ENCODE data around the gene MACROD2.

The MACROD2 gene

DNA sequence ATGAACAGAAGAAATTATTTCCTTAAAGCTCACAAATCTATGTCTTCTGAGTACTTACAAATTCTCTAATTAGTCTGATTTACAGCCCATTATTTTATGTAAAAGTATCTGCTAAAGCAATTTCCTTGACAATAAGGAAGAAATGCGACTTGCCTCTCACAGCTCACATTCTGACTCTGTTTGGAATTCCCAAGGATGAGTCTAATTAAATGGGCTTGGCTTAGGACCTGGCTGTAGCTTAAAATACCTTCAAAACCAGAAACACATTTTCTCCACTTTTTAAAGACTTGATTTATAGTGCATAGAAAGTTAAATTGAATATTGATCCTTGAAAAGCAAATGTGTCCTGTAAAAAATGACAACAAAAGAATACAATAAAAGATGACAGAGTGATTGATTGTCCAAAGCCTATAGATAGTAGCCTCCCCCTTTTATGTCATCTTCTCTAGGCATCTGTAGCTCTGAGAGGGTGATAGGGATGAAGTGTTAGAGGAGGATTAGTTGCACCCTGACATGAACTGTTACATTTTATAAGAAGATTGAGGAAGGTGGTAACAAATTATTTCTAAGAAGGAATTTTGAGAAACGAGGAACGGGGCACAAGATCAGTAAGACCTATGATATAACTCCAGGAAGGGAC lies 118.9 kb downstream of the MACROD2 start:
- no peaks in the 10 kb centered on the region for H3K36me3 ChIP-seq
- no peaks in the 10 kb centered on the region for H4K20me1 ChIP-seq
- no peaks in the 10 kb centered on the region for H3K27me3 ChIP-seq
- H3K4me1 ChIP-seq = no peaks in the 10 kb centered on the region
- H3K4me3 ChIP-seq = no peak overlapping the region
- H3K4me2 ChIP-seq = no peak overlapping the region
- no peak overlapping the region for H3K9ac ChIP-seq
- no peak overlapping the region for H3K27ac ChIP-seq
- TF ChIP-seq Cebpa-rat (IDR thresholded peaks at IDR 0.05) = no peak
- H3K9me3 ChIP-seq = 0 out of 2 replicates have a peak, but pooled peaks cover 5% of the 10 kb centered on the region

DNA sequence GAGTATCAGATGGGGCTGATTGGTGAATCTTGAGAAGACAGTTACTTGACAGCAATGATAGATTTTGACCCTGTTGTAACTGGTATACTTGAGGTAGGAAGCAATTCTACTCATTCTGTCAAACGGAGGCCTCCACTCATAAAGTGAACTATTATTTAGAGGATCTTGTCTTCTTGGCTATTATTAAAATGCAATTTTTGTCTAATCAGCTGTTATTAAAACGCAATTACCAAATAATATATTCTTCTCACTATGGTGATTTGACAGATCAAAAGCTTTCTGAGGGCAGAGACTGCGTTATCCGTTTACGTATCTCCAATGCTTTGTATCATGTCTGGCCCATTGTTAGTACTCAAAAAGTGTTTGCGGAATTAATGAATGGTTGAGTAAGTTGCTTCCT lies 120.7 kb downstream of the MACROD2 start:
- Histone ChIP-seq H3K4me1 (no peaks in the 10 kb centered on the region), H3K9ac (no peak overlapping the region), H3K4me2 (no peak overlapping the region), H3K27me3 (no peaks in the 10 kb centered on the region), H3K27ac (no peak overlapping the region), H3K9me3 (no peaks in the 10 kb centered on the region), H3K36me3 (no peaks in the 10 kb centered on the region), H4K20me1 (no peaks in the 10 kb centered on the region), H3K4me3 (no peak overlapping the region)
- TF ChIP-seq Cebpa-rat (IDR thresholded peaks at IDR 0.05) = no peak

DNA sequence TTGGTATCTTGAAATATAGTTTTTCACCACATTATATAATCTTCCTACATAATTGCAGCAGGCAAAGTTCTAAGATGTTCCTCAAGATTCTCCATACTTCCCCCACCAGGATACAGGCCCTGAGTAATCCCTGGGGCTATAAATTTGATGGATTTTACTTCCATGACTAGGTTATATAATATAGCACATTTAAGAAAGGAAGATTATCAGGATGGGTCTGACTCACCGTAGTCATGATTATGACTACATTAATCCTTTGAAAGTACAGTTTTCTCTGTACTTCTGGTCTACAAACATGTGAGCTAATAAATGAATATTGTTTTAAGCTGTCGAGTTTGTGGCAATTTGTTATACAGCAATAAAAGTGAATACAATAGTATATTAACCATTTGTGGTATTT lies 122.5 kb downstream of the MACROD2 start:
- H3K36me3 ChIP-seq = no peaks in the 10 kb centered on the region
- no peak overlapping the region for H3K4me3 ChIP-seq
- H3K9ac ChIP-seq = no peak overlapping the region
- H3K9me3 ChIP-seq = no peaks in the 10 kb centered on the region
- H3K27me3 ChIP-seq = no peaks in the 10 kb centered on the region
- no peak overlapping the region for H3K4me2 ChIP-seq
- no peaks in the 10 kb centered on the region for H3K4me1 ChIP-seq
- H3K27ac ChIP-seq = no peak overlapping the region
- H4K20me1 ChIP-seq = no peaks in the 10 kb centered on the region
- no peak for TF ChIP-seq Cebpa-rat (IDR thresholded peaks at IDR 0.05)

DNA sequence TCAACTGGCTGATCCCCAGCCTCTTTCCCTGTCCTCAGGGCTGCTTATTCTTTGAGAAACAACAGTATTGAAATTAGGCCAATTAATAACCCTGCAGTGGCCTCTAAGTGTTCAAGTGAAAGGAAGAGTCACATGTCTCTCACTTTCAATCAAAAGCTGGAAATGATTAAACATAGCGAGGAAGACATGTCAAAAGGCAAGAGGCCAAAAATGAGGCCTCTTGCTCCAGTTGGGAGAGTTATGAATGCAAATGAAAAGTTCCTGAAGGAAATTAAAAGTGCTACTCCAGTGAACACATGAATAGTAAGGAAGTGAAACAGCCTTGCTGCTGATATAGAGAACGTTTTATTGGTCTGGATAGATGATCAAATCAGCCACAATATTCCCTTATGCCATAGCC lies 131.5 kb downstream of the MACROD2 start:
- no peak for TF ChIP-seq Cebpa-rat (IDR thresholded peaks at IDR 0.05)
- Histone ChIP-seq H3K4me1 (no peaks in the 10 kb centered on the region), H3K4me2 (no peak overlapping the region), H4K20me1 (no peaks in the 10 kb centered on the region), H3K9ac (no peak overlapping the region), H3K9me3 (no peaks in the 10 kb centered on the region), H3K36me3 (no peaks in the 10 kb centered on the region), H3K4me3 (no peak overlapping the region), H3K27ac (no peak overlapping the region), H3K27me3 (no peaks in the 10 kb centered on the region)

DNA sequence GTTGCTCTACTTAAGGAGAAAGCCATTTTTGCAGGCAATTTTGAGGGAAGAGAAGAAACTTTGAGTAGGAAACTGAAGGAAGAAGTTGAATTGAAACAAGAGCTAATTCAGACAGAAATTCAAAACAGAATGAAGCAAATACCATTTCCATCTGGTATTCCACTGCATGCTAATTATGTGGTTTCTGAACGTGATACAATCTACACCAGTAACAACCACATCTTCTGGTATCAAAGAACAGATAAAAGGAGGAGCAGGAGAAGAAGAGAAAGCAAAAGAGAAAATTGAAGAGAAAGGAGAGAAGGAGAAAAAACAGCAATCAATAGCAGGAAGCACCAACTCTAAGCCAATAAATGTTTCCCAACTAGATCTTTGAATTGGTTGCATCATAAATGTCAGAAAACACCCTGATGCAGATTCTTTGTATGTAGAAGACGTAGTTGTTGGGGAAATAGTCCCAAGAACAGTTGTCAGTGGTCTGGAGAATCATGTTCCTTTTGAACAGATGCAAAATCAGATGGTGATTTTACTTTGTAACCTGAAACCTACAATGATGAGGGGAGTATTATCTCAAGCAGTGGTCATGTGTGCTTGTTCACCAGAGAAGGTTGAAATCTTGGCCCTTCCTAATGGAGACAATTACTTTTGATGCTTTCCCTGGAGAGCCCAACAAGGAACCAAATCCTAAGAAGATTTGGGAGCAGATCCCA lies 132.4 kb downstream of the MACROD2 start:
- Histone ChIP-seq H3K36me3 (no peaks in the 10 kb centered on the region), H4K20me1 (no peaks in the 10 kb centered on the region), H3K4me1 (no peaks in the 10 kb centered on the region), H3K4me2 (no peak overlapping the region), H3K27ac (no peak overlapping the region), H3K4me3 (no peak overlapping the region), H3K27me3 (no peaks in the 10 kb centered on the region), H3K9me3 (no peaks in the 10 kb centered on the region), H3K9ac (no peak overlapping the region)
- TF ChIP-seq Cebpa-rat (IDR thresholded peaks at IDR 0.05) = no peak

DNA sequence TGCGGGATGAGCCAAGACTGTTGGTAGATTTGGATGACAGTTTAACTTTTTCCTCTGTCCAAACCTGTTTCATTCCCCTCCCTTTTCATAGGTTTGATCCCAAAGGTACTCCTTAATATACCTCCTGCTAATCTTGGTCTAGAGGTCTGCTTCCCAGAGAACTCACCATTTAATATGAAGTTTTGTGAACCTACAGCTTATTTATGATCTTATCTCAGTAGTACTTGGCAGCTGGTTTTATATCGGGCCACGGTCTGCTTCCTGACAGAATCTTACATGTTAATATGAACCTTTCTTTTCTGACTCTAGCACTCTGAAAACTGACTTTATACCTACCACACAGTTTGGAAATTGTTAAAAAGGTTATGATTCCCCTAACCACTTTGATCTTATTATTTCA lies 138.7 kb downstream of the MACROD2 start:
- Histone ChIP-seq H3K9ac (no peak overlapping the region), H3K4me3 (no peak overlapping the region), H3K27me3 (no peaks in the 10 kb centered on the region), H3K36me3 (no peaks in the 10 kb centered on the region), H3K27ac (no peak overlapping the region), H4K20me1 (no peaks in the 10 kb centered on the region), H3K9me3 (no peaks in the 10 kb centered on the region), H3K4me2 (no peak overlapping the region), H3K4me1 (no peaks in the 10 kb centered on the region)
- TF ChIP-seq Cebpa-rat (IDR thresholded peaks at IDR 0.05) = no peak

DNA sequence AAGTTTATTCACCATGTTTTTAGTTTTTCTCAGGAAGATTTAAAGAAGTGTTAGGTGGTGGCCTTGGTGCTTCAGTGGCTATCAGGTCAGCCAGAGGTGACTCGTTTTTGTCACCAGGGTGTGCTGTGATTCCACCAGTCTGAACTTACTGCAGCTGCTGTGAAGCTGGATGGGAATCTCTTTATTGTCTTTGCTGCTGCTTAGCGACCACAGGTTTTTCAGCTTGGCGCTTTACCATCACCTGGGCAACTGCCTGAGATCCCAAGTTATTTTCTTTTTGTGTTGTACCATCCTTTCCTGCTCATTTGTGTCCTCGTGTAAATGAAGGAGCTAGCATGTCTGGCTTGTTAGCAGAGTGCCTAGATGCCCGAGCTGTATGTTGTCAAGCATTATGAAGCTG lies 146.9 kb downstream of the MACROD2 start:
- H4K20me1 ChIP-seq = no peaks in the 10 kb centered on the region
- H3K27me3 ChIP-seq = no peaks in the 10 kb centered on the region
- H3K36me3 ChIP-seq = no peaks in the 10 kb centered on the region
- H3K4me3 ChIP-seq = no peak overlapping the region
- no peak for TF ChIP-seq Cebpa-rat (IDR thresholded peaks at IDR 0.05)
- no peak overlapping the region for H3K27ac ChIP-seq
- H3K4me1 ChIP-seq = no peaks in the 10 kb centered on the region
- H3K9me3 ChIP-seq = no peaks in the 10 kb centered on the region; the same call in 1 of the 2 replicates
- no peak overlapping the region for H3K4me2 ChIP-seq
- no peak overlapping the region for H3K9ac ChIP-seq

DNA sequence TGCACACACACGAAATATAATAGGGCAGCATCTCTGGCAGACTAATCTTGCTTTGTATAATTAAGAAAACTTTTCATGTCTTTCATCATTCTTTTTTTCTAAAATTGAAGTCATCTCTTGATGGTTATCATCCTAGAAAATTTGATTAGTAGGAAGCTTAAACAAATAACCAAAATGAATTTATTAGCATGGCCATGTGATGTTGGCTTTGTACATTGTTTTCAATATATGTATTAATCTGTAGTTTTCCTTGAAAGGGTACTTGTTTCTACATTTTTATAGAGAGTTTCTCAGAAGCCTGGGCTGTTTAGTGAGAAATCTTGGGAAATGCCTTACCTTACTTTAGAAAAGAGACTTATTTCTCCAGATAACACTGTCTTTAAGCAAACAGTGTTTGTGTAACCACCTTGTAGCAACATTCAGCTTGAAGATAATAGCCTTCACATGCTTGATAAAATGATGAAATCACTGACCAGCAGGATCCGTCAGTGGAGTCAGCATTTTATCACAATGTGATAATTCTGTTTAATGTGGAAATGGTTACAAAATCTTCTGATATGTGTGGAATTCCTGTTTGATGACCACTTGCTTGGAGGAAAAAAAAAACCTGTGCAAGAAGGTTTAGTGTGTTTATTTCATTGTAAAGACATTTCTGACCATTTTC lies 147.8 kb downstream of the MACROD2 start:
- TF ChIP-seq Cebpa-rat (IDR thresholded peaks at IDR 0.05) = no peak
- no peak overlapping the region for H3K9ac ChIP-seq

DNA sequence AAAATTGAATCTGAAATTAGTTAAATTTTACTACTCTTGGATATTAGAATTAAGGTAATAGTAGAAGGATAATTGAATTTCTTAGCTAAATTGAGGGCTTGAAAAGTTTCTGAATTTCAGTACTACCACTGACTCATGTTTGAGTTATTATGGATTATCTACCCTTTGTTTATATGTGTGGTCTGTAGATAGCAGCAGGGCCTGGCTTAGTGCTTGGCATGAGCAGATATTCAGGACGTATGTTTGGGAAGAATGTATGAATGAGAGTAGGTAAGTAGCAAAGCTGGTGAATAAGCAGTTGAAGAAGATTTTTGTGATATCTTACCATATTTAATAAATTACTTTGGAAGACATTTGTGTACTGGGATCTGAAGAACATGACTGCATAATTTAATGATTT lies 152.7 kb downstream of the MACROD2 start:
- H3K9ac ChIP-seq = no peak overlapping the region
- H4K20me1 ChIP-seq = no peaks in the 10 kb centered on the region
- TF ChIP-seq Cebpa-rat (IDR thresholded peaks at IDR 0.05) = no peak
- H3K27ac ChIP-seq = no peak overlapping the region
- H3K27me3 ChIP-seq = no peaks in the 10 kb centered on the region
- no peak overlapping the region for H3K4me3 ChIP-seq
- no peaks in the 10 kb centered on the region; the same call in 1 of the 2 replicates for H3K9me3 ChIP-seq
- no peak overlapping the region for H3K4me2 ChIP-seq
- no peaks in the 10 kb centered on the region for H3K36me3 ChIP-seq
- no peaks in the 10 kb centered on the region for H3K4me1 ChIP-seq

More for the DNA sequence above, 147.8 kb downstream of the MACROD2 start:
- no peak overlapping the region for H3K27ac ChIP-seq
- no peaks in the 10 kb centered on the region for H4K20me1 ChIP-seq
- H3K4me1 ChIP-seq = no peaks in the 10 kb centered on the region
- H3K4me3 ChIP-seq = no peak overlapping the region
- no peak overlapping the region for H3K4me2 ChIP-seq
- H3K9me3 ChIP-seq = no peaks in the 10 kb centered on the region; the same call in 1 of the 2 replicates
- no peaks in the 10 kb centered on the region for H3K36me3 ChIP-seq
- no peaks in the 10 kb centered on the region for H3K27me3 ChIP-seq

DNA sequence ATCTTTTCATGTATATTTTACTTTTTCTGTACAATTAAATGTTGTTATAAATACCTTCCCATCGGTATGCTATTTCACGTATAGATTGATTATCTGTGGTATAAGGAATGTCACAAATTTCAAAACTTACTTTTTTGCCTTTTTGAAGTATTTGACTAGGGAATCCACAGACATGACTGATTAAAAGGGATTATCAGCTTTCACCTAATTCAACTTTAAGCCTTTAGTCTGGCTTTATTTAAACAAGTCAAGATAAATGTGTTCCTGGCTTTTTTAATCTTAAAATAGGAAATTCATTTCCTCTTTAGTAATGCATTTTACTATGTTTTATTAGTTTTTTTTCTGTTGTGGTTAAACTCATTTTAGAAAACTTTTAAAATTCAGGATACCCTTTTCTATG lies 160.0 kb downstream of the MACROD2 start:
- no peak overlapping the region for H3K9ac ChIP-seq
- no peak overlapping the region for H3K27ac ChIP-seq
- no peak for TF ChIP-seq Cebpa-rat (IDR thresholded peaks at IDR 0.05)
- H3K4me1 ChIP-seq = no peaks in the 10 kb centered on the region
- no peak overlapping the region for H3K4me3 ChIP-seq
- no peak overlapping the region for H3K4me2 ChIP-seq
- H3K9me3 ChIP-seq = no peaks in the 10 kb centered on the region
- no peaks in the 10 kb centered on the region for H3K27me3 ChIP-seq
- no peaks in the 10 kb centered on the region for H3K36me3 ChIP-seq
- no peaks in the 10 kb centered on the region for H4K20me1 ChIP-seq

All from BLaER1 (cell line).